Right lobe of liver (tissue), 6 donors: ENCODE measurements around the gene SNURF. TPM values are rescaled to one million over a fixed set of nuclear protein-coding genes. Genes with fewer than 3 reads are reported as not detected.

ENCODE experiments used
- ATAC-seq, 4 donors: fragments of 200-7000 bp; cut with Tn5 transposase; one replicate each; pipeline ENCODE4 v1.9.1; 2020; ENCODE audit warnings: mild to moderate bottlenecking in 4 of 4, moderate library complexity in 4 of 4
- DNase-seq, 3 donors: peaks; one replicate each; pipeline ENCODE4 v3.0.0-alpha.2; 2020
- H3K27ac ChIP-seq, 3 donors: fragments of 200-600 bp; one replicate each; pipeline ENCODE4 v1.8.0; 2022
- H3K27me3 ChIP-seq, 2 donors: fragments of 200-600 bp; one replicate each; pipeline ENCODE4 v1.8.0; 2022
- H3K36me3 ChIP-seq, 4 donors: fragments of 200-600 bp; sonication (generic) in 1 of 4; one replicate each; pipeline versions ENCODE4 v1.5.1 to v1.8.0; 2017 to 2022; ENCODE audit warnings: control low read depth in 1 of 4
- H3K4me1 ChIP-seq, 4 donors: fragments of 200-600 bp; sonication (generic) in 1 of 4; one replicate each; pipeline versions ENCODE4 v1.5.1 to v1.8.0; 2017 to 2022; ENCODE audit warnings: control low read depth in 1 of 4
- H3K4me3 ChIP-seq, 3 donors: fragments of 200-600 bp; one replicate each; pipeline ENCODE4 v1.8.0; 2022
- H3K9me3 ChIP-seq, 4 donors: fragments of 200-600 bp; sonication (generic) in 1 of 4; one replicate each; pipeline versions ENCODE4 v1.5.1 to v1.8.0; 2017 to 2022; ENCODE audit warnings: control low read depth in 1 of 4
- POLR2A ChIP-seq: fragments of 450-650 bp; IDR thresholded peaks from one replicate; pipeline ENCODE4 v1.6.1; 2017; ENCODE audit warnings: antibody characterized with exemption, mild to moderate bottlenecking
- WGBS: methylation state at CpG from one replicate; pipeline ENCODE4 v1.1.6; 2018; ENCODE audit warnings: low coverage, low lambda C conversion rate; ENCODE audit not compliant: insufficient coverage; ENCODE audit errors: missing lambda C conversion rate; 5-methylcytosine and 5-hydroxymethylcytosine counted together
- intact Hi-C, 2 donors: fragments of 100-400 bp; cut with DNase I; formaldehyde crosslinking; loops; one replicate each; pipeline versions ENCODE4 v1.11.2 to v1.14.1; 2022
- total RNA-seq, 6 experiments: library from RNA; depleted of rRNA in 2 of 6; stranded (reverse); fragments of >200 nt in 2 of 6; fragmentation: NEBNext Ultra II Directional in 3 of 6; extraction: Animal tissue kit (Norgen Biotek cat#: 25700) in 3 of 6; gene quantifications; one replicate each; pipeline versions ENCODE4 v1.1.0 to v1.2.4, GENCODE V29; 2016 to 2023
- TF ChIP-seq, protein P1 (sequence below), 4 donors: fragments of 200-600 bp in 3 of 4; fragments of 450-650 bp in 1 of 4; IDR thresholded peaks; one replicate each; pipeline versions ENCODE4 v1.5.1 to v1.8.0; 2016 to 2022; ENCODE audit warnings: antibody characterized with exemption in 4 of 4, mild to moderate bottlenecking in 2 of 4
- donor health status: DM: no; HTN: yes; CAD: no.
- donor health status: DM: no; HTN: no; CAD: no.
- donor health status: DM: no; HTN: no; CAD: no.
- donor health status: DM: no; HTN: yes; CAD: no.
- donor health status: DM: no; HTN: yes; CAD: no.

Gene SNURF
- total RNA-seq, 6 experiments from 2014 or later, result 0.99 to 5.1 (median 2.6) TPM; not detected in 1

- 45% methylated on average over 2 of the region's 2 CpGs for WGBS
- Histone ChIP-seq H3K36me3 (no peaks in the 10 kb centered on the region), H3K27ac (no peak overlapping the region), H3K9me3 (no peaks in the 10 kb centered on the region), H3K4me1 (no peaks in the 10 kb centered on the region), H3K4me3 (no peak overlapping the region), H3K27me3 (no peaks in the 10 kb centered on the region)
- intact Hi-C loops, result no loop called here
- TF ChIP-seq, protein P1, sequence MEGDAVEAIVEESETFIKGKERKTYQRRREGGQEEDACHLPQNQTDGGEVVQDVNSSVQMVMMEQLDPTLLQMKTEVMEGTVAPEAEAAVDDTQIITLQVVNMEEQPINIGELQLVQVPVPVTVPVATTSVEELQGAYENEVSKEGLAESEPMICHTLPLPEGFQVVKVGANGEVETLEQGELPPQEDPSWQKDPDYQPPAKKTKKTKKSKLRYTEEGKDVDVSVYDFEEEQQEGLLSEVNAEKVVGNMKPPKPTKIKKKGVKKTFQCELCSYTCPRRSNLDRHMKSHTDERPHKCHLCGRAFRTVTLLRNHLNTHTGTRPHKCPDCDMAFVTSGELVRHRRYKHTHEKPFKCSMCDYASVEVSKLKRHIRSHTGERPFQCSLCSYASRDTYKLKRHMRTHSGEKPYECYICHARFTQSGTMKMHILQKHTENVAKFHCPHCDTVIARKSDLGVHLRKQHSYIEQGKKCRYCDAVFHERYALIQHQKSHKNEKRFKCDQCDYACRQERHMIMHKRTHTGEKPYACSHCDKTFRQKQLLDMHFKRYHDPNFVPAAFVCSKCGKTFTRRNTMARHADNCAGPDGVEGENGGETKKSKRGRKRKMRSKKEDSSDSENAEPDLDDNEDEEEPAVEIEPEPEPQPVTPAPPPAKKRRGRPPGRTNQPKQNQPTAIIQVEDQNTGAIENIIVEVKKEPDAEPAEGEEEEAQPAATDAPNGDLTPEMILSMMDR (IDR thresholded peaks at IDR 0.05), result no peak
- TF ChIP-seq POLR2A, result no peak
- DNase-seq, result no peak
- no peak for ATAC-seq
Observed at GRCh38 chr15:24940236-24940635, 14.6 kb upstream of the SNURF start.

- Histone ChIP-seq H3K27ac (no peak overlapping the region), H3K4me3 (no peak overlapping the region), H3K9me3 (no peaks in the 10 kb centered on the region), H3K36me3 (no peaks in the 10 kb centered on the region), H3K27me3 (no peaks in the 10 kb centered on the region), H3K4me1 (no peaks in the 10 kb centered on the region)
- intact Hi-C loops, result no loop called here
- ATAC-seq (no peak), DNase-seq (no peak)
- TF ChIP-seq POLR2A, result no peak
- TF ChIP-seq, protein P1 (IDR thresholded peaks at IDR 0.05), result no peak
- 22% methylated on average over 1 of the region's 1 CpG for whole genome bisulfite sequencing
Observed at GRCh38 chr15:24943361-24943760, 11.4 kb upstream of the SNURF start.

DNA sequence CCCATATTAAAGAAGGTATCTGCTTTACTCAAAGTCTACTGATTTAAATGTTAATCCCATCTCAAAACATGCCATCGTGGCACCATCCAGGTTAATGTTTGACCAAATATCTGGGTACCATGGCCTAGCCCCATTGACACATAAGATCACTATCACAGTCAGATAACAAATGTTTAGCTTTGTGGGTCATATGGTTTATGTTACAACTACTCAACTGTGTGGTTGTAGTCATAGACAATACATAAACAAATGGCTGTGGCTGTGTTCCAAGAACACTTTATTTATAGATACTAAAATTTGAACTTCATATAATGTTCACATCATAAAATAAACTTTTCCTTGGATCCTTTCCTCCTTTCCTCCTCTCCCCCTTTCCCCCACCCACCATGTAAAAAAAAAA is 9.8 kb upstream of the SNURF start:
- intact Hi-C loops, result no loop called here
- Histone ChIP-seq H3K27ac (no peak overlapping the region), H3K36me3 (no peaks in the 10 kb centered on the region), H3K4me3 (no peak overlapping the region), H3K9me3 (no peaks in the 10 kb centered on the region), H3K4me1 (no peaks in the 10 kb centered on the region), H3K27me3 (no peaks in the 10 kb centered on the region)
- ATAC-seq (no peak), DNase-seq (no peak)
- TF ChIP-seq, protein P1 (IDR thresholded peaks at IDR 0.05), result no peak
- no peak for TF ChIP-seq POLR2A
- WGBS, result 0% methylated on average over 1 of the region's 1 CpG

GRCh38 chr15:24945711-24946110 is 9.1 kb upstream of the SNURF start:
- no peak overlapping the region for H3K27ac ChIP-seq
- no peak for TF ChIP-seq POLR2A
- TF ChIP-seq, protein P1 (IDR thresholded peaks at IDR 0.05), result no peak
- 100% methylated on average over 1 of the region's 1 CpG for WGBS

DNA sequence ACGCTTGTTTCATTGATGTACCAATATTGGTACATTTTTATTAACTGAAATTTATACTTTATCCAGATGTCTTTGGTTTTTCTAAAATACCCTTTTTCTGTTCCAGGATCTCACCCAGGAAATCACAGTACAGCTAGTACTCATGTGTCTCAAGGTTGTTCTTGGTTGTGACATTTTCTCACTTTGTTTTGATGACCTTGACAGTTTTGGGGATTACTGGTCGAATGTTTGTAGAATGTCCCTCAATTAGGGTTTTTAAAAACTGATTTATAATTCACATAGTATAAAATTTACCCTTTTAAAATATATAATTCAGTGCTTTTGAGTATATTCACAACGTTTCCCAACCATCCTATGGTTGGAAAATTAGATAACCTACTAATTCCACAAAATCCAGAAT is 6.3 kb upstream of the SNURF start:
- no peaks in the 10 kb centered on the region for H3K36me3 ChIP-seq
- H3K4me1 ChIP-seq, result no peaks in the 10 kb centered on the region
- H3K9me3 ChIP-seq, result no peaks in the 10 kb centered on the region
- intact Hi-C loops, result no loop called here
- no peak for ATAC-seq
- no peak overlapping the region for H3K27ac ChIP-seq
- no peak for DNase-seq
- H3K4me3 ChIP-seq, result no peak overlapping the region
- H3K27me3 ChIP-seq, result no peaks in the 10 kb centered on the region
- TF ChIP-seq, protein P1 (IDR thresholded peaks at IDR 0.05), result no peak
- TF ChIP-seq POLR2A, result no peak
- WGBS, result 51% methylated on average over 3 of the region's 3 CpGs

More at GRCh38 chr15:24945711-24946110, 9.1 kb upstream of the SNURF start:
- no peaks in the 10 kb centered on the region for H3K36me3 ChIP-seq
- H3K4me1 ChIP-seq, result no peaks in the 10 kb centered on the region
- H3K27me3 ChIP-seq, result no peaks in the 10 kb centered on the region
- intact Hi-C loops, result no loop called here
- H3K4me3 ChIP-seq, result no peak overlapping the region
- ATAC-seq (no peak), DNase-seq (no peak)
- H3K9me3 ChIP-seq, result no peaks in the 10 kb centered on the region
